NCI-H510A (cell line): ENCODE data around the gene REM2.

ENCODE experiments used
- DNase-seq: peaks from one replicate; lab custom pipeline; 2025; lab: John Stamatoyannopoulos, UW

Gene REM2, protein sequence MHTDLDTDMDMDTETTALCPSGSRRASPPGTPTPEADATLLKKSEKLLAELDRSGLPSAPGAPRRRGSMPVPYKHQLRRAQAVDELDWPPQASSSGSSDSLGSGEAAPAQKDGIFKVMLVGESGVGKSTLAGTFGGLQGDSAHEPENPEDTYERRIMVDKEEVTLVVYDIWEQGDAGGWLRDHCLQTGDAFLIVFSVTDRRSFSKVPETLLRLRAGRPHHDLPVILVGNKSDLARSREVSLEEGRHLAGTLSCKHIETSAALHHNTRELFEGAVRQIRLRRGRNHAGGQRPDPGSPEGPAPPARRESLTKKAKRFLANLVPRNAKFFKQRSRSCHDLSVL

DNA sequence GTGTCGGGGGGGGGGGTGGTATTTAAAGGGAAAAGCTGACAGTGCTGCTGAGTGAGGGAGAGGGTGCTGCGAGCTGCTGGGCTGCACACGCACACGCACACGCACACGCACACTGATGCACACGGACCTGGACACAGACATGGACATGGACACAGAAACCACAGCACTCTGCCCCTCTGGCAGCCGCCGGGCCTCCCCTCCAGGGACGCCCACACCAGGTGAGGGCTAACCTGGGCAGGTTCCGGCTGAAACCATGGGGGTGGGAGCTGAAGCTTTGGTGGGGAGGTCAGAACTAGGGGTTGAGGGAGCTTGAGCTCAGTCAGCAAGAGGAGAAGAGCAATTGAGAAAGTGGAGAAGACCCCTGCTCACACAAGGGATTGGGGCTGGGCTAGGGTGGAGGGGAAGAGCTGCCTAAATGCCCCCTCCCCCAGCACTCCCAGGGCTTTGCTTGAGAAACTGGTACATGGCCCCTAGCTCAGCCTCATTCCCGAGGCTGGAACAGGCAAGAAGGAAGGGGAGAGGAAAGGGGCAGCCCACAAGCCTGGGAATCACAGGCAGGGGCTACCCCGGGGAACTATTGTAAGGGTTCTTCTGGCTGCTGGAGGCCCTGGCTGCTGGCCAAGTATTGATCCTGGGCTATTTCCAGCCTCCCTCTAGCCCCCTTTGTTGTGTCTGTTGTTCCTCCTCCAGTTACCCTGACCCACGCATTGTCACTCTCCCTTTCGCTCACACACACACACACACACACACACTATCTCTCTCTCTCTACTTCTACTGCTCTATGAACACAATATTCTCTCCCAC lies at the start of gene REM2:
TSS of gene REM2 (plus strand) at position 50 of the 804 bp plus-strand sequence. CDS start at position 116, 66 bp downstream.
- peak; percentile 9 for DNase-seq

DNA sequence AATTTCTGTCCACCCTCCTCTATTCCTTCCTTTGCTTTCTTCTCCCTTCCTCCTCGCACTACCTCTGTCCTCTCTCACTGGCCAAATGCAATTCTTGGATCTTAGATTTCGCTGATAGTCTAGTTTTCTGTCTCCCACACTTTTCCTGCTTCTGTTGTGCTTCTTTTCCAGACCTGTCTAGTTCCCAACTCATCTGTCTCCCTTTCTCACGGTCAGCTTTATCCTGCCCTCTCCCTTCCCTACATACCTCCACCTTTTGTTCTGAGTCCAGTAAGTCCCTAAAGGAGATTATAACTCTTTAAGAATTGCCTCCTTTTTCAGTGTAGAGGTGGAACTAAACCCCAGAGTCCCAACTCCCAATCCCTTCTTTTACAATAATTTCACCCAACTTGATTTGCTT lies 47.5 kb upstream of the REM2 start:
- no peak for DNase-seq

DNA sequence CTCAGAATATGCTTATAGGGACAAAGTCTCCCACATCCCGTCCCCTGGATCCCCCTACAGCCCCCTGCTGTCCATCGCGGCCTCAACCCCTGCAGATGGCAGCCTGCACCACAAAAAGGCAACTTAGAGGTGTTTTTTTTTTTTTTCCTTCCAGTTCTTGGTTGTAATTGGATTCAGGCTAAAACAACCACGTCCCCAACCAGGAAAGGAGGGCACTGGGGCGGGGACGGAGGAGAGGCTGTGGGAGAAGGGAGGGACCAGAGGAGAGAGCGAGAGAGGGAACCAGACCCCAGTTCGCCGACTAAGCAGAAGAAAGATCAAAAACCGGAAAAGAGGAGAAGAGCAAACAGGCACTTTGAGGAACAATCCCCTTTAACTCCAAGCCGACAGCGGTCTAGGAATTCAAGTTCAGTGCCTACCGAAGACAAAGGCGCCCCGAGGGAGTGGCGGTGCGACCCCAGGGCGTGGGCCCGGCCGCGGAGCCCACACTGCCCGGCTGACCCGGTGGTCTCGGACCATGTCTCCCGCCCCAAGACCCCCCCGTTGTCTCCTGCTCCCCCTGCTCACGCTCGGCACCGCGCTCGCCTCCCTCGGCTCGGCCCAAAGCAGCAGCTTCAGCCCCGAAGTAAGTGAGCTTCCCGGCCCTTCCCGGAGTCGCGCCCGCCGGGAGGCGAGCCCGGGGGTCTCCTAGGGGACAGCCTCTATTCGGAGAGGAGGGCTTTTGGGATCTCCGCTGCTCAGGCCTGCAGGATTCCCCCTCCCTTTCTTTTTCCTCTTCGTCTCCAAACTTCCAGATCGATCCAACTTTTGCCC lies 46.5 kb upstream of the REM2 start, which contains the start of gene MMP14:
TSS of gene MMP14 (plus strand) at position 285 of the 813 bp plus-strand sequence. CDS start at position 518, 233 bp downstream.
- no peak for DNase-seq

DNA sequence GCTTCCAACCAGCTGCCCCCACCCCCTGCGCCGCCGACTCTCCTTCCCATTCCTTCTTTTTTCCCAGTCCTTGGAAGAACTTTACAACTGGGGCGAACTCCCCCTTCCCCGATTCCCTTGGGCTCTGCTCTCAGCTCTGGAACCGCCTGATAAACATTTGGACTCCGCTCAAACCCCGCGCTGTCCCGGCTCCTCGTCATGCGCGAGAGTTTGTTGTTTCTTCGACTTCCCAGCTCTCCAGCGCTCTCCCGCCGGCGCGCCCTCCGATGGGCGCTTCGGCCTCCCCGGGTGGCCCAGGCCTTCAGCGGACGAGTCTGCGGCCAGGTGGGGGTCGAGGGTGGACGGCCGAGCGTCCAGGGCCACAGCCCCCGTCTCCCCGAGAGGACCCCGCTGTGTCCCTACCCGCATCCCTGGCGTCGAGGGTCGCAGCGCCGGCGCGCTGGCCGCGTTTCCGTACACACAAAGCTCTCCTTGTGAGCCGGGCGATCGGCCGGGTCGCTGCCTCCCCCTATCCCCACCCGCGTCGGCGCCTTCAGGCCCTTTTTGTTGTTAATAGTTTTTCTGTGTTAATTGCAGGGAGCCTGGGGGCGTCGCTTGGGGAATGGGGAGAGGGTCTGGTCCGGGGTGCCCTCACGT lies 45.8 kb upstream of the REM2 start:
- DNase-seq: no peak

DNA sequence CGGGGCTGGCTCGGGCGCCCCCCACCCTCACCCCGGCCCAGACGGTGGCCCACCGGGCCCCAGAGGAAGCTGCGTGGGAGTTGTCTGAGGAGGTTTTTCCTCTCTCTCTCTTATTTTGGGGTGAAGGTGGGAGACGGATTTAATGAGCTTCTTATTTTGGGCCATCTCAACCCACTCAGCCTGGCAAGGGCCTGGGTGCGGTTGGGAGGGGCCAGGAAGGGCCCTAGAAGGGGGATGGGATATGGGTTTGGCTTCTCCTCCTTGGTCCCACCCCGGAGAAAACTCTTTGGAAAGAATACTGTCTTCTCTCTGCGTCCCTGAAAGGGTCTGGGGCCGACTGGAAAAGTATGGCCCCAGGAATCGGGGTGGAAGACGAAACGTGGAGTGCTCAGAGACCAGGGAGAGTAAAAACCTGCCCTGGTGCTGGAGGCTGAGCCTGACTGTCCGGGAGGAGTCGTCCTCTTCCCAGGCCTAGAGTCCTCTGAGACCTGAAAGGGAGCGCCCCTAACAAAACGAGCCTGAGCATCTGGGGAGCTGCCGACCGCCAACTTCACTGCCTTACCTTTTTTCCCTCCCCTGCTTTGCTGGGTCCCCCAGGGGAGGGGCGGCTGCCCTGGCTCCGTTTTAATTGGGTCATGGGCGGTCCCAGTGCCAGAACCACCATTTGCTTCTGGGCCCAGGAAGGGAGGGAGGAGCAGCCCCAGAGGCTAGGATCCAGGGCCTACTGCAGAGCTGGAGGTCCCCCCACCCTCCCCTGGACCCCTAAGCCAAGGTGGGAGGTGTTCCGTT lies 45.1 kb upstream of the REM2 start:
- no peak for DNase-seq

DNA sequence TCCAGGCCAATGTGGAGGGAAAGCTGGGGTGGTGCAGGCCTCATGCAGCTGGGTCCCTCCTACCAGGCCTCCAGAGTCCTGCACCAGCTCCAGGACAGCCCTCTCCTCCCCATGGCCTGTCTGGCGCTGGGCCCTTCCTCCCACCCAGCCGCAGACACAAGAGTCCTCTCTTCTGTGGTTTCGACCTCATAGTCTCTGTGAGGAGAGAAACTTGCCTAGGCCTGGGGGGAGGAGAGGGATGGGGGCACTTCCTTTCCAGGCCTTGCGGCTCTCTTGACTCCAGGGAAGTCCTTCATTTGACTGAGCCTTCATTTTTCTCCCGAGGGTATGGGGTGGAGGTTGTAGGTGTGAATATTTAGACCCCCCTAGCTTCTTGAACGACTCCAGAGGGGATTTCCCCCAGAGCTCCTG lies 44.4 kb upstream of the REM2 start:
- DNase-seq: no peak

DNA sequence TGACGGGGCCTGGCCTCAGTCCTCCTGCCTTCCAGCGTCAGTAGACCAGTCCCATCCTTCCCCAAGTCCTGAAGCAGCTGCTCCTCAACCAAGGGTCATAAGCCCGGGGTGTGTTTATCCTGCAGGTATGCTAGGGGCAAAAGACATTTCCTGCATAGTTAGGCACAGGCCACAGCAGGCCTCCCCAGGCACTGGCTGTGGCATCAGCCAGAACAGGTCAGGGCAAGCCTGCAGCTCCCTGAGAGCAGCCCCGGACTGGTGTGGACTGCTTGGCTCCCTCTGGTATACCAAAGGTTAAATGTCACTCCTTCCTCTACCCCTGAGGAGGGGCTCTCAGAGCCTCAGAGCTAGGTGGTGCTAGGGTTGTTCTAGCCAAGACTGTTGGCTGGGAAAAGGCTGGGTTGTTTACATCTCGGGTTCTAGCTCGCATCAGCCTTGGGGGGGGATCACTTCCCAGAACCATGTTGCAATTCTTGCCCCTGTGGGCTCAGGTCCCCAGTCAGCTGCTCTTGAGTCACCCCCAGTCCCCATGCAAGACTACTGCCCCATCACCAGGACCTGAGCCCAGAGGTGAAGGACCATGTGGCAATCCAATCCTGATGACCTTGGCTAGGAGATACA lies 43.8 kb upstream of the REM2 start:
- DNase-seq: no peak

DNA sequence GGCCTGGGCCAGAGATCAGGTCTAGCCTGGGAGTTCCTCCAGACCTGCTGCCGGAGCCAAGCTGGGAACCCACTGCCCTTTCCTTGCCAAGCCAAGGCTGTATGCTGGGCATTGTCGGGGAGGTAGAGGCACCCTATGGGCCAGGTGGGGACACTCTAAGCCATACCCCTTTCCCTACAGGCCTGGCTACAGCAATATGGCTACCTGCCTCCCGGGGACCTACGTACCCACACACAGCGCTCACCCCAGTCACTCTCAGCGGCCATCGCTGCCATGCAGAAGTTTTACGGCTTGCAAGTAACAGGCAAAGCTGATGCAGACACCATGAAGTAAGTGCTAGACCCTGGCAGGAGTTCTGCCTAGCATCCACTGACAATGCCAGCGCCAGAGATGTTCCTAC lies 41.7 kb upstream of the REM2 start:
- DNase-seq: no peak

DNA sequence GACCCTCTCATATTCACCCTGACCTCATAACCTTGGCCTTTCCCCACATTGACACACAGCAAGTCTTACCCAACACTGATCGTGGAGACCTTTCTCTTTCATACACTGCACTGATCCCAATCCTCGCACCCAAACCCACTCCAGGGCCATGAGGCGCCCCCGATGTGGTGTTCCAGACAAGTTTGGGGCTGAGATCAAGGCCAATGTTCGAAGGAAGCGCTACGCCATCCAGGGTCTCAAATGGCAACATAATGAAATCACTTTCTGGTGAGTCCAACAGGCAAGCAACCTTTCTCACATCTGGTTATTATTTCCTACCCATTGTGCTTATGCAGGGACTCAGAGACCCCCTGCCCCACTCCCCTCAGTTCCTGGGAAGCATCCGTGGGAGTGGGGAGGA lies 41.3 kb upstream of the REM2 start:
- DNase-seq: no peak

DNA sequence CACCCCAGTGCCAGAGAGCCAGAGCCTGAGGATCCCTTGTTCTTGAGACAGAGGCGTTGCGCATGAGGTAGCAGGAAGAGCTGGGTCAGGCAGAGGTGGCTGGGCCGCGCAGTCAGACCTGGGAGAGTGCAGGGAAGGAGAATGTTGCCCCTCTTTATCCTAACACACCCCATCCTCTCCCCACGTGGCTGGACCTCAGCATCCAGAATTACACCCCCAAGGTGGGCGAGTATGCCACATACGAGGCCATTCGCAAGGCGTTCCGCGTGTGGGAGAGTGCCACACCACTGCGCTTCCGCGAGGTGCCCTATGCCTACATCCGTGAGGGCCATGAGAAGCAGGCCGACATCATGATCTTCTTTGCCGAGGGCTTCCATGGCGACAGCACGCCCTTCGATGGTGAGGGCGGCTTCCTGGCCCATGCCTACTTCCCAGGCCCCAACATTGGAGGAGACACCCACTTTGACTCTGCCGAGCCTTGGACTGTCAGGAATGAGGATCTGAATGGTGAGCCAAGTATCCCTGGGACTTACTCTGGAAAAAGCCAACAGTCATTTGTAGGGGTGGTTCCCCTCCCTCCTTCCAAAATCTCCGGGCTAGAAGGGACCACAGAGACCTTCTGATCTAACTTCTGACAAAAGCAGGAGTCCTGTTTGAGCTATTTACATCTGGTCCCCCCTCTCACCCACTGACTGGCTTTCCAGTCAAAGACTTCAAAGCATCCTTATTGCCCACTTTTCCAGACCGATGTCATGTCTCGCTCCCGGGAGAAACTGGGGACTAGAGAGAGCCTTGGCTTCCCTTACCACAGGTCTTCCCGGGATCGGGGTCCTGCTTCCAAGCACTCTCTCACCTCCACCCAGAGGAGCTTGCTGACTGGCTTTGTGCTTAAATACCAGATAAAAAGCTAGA lies 40.6 kb upstream of the REM2 start:
- no peak for DNase-seq

DNA sequence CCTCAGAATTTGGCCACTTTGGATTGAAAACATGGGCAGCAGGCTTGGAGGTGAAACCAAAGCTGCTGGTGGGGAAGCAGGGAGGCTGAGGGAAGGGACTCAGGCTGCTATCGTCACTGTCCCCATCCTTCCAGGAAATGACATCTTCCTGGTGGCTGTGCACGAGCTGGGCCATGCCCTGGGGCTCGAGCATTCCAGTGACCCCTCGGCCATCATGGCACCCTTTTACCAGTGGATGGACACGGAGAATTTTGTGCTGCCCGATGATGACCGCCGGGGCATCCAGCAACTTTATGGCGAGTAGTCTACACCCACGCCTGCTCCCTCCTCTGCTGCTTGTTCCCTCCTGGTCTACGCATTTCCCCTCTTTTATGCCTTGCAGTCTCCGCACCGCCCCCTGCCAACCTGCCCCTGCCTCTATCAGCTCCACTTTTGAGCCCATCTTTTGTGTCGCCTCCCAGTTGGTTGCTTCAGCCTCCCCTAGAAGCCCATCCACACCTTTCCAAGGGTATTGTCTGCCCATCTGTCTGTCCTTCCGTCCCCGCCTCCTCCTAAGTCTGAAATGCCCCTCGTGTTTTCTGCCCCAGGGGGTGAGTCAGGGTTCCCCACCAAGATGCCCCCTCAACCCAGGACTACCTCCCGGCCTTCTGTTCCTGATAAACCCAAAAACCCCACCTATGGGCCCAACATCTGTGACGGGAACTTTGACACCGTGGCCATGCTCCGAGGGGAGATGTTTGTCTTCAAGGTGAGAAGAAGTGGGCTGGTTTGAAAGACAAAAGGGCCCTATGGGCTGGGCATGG lies 39.7 kb upstream of the REM2 start:
- DNase-seq: no peak

DNA sequence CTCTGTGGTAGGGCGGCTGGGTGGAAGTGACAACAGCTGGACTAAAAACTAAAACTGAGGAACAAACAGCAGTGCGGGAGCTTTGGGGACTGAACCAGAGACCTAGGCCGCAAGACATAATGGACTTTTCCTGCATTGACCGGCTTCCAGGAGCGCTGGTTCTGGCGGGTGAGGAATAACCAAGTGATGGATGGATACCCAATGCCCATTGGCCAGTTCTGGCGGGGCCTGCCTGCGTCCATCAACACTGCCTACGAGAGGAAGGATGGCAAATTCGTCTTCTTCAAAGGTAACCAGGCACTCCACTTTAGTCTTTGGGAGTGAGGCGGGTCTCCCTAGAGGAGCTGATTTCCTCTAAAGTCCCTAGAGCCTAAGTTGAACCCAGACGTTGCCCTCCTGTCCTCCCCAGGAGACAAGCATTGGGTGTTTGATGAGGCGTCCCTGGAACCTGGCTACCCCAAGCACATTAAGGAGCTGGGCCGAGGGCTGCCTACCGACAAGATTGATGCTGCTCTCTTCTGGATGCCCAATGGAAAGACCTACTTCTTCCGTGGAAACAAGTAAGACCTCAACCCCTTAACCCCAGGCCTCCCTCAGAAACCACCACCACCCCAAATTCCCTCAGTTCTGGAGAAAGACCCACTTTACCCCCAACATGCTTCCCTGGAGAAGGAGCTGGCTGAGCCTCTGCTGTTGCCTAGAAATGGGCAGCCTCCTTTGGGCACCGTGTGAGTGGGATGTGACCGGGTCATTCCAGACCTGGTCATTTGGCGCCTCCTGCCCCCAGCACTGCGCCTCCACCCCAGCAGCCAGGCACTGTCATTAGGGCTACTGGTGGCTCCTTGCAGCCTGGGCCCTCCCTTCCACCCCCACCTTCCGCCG lies 38.6 kb upstream of the REM2 start:
- no peak for DNase-seq

DNA sequence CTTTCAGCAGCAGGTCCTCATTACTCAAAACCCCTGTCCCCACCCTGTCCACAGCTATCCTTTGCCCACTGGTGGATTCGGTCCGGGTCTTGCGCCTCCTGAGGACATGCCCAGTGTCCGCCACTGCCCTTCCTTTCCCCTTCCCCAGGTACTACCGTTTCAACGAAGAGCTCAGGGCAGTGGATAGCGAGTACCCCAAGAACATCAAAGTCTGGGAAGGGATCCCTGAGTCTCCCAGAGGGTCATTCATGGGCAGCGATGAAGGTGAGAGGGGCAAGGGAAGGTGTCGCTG lies 38.0 kb upstream of the REM2 start:
- no peak for DNase-seq

DNA sequence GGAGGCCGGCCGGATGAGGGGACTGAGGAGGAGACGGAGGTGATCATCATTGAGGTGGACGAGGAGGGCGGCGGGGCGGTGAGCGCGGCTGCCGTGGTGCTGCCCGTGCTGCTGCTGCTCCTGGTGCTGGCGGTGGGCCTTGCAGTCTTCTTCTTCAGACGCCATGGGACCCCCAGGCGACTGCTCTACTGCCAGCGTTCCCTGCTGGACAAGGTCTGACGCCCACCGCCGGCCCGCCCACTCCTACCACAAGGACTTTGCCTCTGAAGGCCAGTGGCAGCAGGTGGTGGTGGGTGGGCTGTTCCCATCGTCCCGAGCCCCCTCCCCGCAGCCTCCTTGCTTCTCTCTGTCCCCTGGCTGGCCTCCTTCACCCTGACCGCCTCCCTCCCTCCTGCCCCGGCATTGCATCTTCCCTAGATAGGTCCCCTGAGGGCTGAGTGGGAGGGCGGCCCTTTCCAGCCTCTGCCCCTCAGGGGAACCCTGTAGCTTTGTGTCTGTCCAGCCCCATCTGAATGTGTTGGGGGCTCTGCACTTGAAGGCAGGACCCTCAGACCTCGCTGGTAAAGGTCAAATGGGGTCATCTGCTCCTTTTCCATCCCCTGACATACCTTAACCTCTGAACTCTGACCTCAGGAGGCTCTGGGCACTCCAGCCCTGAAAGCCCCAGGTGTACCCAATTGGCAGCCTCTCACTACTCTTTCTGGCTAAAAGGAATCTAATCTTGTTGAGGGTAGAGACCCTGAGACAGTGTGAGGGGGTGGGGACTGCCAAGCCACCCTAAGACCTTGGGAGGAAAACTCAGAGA lies 37.0 kb upstream of the REM2 start:
- DNase-seq: no peak

DNA sequence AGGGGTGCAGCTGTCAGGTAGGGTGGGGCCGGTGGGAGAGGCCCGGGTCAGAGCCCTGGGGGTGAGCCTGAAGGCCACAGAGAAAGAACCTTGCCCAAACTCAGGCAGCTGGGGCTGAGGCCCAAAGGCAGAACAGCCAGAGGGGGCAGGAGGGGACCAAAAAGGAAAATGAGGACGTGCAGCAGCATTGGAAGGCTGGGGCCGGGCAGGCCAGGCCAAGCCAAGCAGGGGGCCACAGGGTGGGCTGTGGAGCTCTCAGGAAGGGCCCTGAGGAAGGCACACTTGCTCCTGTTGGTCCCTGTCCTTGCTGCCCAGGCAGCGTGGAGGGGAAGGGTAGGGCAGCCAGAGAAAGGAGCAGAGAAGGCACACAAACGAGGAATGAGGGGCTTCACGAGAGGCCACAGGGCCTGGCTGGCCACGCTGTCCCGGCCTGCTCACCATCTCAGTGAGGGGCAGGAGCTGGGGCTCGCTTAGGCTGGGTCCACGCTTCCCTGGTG lies 36.2 kb upstream of the REM2 start:
- no peak for DNase-seq

DNA sequence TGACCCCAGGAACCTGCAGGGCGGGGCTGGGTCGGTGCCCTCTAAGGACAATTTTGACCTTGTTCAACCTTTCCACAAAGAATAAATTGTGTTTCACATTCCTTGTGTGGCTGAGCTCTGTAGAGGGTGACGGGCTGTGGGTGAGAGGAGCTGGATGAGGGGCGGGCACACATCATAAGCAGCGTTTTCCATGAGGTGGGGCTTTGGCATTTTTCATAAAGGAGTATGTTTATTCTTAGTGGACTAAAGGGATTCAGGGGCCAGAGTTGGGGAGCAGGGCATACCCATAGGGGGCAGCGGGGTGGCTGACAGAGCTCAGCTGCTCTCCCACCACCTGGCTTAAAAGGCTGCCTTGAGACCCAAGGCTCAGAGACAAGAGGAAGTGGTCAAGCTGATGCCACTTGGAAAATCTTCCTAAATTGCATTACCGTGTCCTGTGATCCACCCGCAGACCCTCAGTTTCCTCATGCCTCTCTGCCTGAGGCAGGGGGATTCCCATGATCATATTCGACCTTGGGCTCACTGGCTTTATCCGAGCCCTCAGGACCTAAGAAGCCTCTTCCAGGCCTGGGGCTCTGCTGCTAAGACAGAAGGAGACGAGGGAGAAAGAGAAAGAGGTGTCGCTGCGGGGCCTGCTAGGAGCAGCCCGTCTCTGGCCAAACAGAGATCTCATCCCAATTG lies 35.2 kb upstream of the REM2 start:
- DNase-seq: no peak
